Hindlimb muscle (tissue), 1 donor: Measurements from ENCODE around the gene POLR2H. TPM values are rescaled to one million over a fixed set of nuclear protein-coding genes. Genes with fewer than 3 reads are reported as not detected.

Experiments used
- DNase-seq: peaks from one replicate; pipeline ENCODE4 v3.0.0-alpha.2; 2013
- polyA plus RNA-seq: library from polyadenylated mRNA; unstranded; fragments of 120-200 nt; gene quantifications from one replicate; pipeline ENCODE4 v1.2.1, GENCODE V29; 2013; ENCODE audit not compliant: insufficient read length

POLR2H gene
- polyA plus RNA-seq: 42.2 TPM

GRCh38 chr3:184361532-184361931, at the start of gene POLR2H, which contains the start of gene CLCN2:
POLR2H (plus strand) TSS chr3:184361710; CDS start chr3:184363493, 1,783 bp downstream.
CLCN2 (minus strand) TSS chr3:184361605; CDS start chr3:184361479, 126 bp downstream.
- no peak for DNase-seq

- peak; percentile 98 for DNase-seq
Observed at GRCh38 chr3:184314363-184314699, 47.2 kb upstream of the POLR2H start, which contains the start of gene EIF4G1. EIF4G1 (plus strand) TSS chr3:184314606; CDS start chr3:184315797, 1,191 bp downstream.

GRCh38 chr3:184314700-184315542, 46.6 kb upstream of the POLR2H start:
- peak; percentile 90 for DNase-seq

DNA sequence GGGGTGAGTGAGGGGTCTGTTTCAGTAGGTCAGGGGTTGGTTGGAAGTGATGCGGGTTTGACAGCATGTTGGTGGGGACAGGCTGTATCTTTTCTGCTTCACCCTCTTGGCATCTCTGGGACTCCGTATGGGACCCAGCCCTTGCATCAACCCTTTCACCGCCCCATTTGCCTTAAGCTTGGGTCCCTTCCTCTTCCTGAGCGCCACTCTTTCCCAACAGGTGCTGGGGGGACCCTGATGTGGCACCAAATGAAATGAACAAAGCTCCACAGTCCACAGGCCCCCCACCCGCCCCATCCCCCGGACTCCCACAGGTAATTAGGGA, 46.0 kb upstream of the POLR2H start:
- DNase-seq: no peak

DNA sequence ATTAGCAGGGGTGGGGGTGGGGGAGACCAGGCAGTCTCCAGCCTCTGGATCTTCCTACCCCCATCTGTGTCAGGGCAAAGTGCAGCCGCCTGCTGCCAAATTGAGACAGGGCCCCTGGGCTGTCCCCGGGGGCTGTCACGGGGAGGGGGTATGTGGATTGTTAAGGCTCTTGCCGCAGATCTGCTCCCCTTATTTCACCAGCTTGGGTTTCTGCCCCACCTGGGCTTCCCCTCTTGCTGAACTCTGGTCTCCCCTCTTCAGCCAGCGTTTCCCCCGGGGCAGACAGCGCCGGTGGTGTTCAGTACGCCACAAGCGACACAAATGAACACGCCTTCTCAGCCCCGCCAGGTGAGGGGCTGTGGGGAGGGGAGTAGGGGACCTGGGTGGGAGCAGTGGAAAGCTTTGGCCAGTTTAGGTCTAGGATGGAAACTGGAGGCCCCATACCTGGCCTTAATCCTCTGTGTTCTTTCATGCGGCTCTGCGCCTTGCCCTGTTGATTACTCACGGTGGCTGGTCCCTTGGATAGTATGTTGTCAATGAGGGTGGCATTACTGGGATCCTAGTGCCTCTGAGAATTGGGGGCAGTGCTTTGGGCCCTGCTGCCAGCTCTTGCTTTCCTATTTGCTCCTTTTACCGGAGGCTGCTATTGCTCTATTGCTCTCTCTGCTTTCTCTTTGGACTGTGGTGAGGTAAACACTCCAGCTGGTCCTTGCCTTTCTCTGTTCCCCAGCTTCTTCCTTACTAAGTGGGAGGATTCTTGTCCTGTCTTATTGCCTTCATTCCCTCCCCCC, 45.4 kb upstream of the POLR2H start:
- DNase-seq: no peak

GRCh38 chr3:184316792-184317191, 44.7 kb upstream of the POLR2H start:
- DNase-seq: no peak

- no peak for DNase-seq
Observed at GRCh38 chr3:184317201-184317600, 44.3 kb upstream of the POLR2H start.

DNA sequence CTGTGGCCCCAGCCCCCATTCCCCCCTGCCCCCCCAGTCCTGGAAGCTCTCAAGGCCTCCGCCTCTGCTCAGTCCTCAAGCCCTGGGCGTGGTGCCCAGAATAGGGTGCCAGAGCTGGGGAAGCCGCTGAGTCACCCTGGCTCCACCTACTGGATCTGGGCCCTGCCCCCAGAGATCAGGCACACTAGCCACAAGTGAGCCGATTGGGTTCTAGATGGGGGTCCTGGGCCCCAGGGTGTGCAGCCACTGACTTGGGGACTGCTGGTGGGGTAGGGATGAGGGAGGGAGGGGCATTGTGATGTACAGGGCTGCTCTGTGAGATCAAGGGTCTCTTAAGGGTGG, 41.4 kb upstream of the POLR2H start:
- peak; percentile 87 for DNase-seq

GRCh38 chr3:184321666-184322065, 39.8 kb upstream of the POLR2H start:
- DNase-seq: no peak

DNA sequence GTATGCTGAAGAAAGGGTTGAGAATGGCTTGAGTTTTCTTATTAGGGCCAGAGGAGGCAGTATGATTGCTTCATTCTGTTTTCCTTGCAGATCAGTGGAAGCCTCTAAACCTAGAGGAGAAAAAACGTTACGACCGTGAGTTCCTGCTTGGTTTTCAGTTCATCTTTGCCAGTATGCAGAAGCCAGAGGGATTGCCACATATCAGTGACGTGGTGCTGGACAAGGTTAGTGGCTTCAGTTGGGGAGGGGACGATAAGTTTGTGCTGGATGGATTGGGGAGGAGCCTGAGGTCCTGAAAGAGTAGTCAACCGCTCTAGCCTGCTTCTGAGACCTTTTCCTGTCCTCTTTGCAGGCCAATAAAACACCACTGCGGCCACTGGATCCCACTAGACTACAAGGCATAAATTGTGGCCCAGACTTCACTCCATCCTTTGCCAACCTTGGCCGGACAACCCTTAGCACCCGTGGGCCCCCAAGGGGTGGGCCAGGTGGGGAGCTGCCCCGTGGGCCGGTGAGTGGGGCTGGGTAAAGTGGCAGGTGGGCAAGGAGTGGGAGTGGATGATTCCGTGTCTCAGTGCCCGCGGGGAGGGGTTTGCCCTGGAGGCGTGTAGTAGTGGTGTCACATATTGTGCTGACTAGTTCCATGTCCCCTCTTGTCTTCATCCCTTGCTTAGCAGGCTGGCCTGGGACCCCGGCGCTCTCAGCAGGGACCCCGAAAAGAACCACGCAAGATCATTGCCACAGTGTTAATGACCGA, 38.6 kb upstream of the POLR2H start:
- DNase-seq: no peak

DNA sequence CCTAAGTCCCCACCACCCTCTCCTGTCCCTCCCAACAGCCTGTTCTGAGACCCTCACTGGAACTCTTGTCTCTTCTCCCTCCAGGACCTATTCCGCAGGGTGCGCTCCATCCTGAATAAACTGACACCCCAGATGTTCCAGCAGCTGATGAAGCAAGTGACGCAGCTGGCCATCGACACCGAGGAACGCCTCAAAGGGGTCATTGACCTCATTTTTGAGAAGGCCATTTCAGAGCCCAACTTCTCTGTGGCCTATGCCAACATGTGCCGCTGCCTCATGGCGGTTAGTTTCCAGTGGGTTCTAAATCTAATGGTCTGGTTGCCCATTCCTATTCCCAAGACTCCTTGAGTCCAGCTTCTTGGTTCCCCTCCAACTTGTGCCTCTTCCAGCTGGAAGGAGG, 37.8 kb upstream of the POLR2H start:
- DNase-seq: no peak

DNA sequence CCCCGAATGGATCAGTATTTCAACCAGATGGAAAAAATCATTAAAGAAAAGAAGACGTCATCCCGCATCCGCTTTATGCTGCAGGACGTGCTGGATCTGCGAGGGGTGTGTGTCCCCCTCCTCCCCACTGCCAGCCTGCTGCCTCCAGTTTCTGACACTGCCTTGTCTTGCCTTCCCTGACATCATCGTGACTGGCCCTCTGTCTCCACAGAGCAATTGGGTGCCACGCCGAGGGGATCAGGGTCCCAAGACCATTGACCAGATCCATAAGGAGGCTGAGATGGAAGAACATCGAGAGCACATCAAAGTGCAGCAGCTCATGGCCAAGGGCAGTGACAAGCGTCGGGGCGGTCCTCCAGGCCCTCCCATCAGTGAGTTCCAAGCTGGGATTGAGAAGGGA, 36.2 kb upstream of the POLR2H start:
- no peak for DNase-seq

GRCh38 chr3:184325715-184326369, 35.7 kb upstream of the POLR2H start:
- no peak for DNase-seq

DNA sequence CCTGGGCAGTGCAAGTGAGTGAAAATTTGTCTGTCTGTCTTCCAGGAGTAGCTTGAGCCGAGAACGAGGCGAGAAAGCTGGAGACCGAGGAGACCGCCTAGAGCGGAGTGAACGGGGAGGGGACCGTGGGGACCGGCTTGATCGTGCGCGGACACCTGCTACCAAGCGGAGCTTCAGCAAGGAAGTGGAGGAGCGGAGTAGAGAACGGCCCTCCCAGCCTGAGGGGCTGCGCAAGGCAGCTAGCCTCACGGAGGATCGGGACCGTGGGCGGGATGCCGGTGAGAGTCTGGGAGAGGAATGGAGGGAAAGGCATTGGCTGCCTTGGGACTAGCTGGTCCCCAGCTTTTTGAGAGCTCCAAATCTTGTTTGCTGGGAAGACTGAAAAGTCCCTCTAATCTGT, 34.3 kb upstream of the POLR2H start:
- no peak for DNase-seq

GRCh38 chr3:184328516-184328915, 33.0 kb upstream of the POLR2H start:
- no peak for DNase-seq

GRCh38 chr3:184332370-184333090, 29.0 kb upstream of the POLR2H start:
- no peak for DNase-seq

GRCh38 chr3:184333190-184333589, 28.3 kb upstream of the POLR2H start:
- DNase-seq: no peak

- DNase-seq: no peak
Observed at GRCh38 chr3:184333700-184334099, 27.8 kb upstream of the POLR2H start.

- no peak for DNase-seq
Observed at GRCh38 chr3:184334470-184335158, 26.9 kb upstream of the POLR2H start.

GRCh38 chr3:184335291-184335660, 26.2 kb upstream of the POLR2H start:
- DNase-seq: no peak
